NT2/D1 (cell line): Measurements from ENCODE around the gene CD8B.

Experiments used
- SUZ12 ChIP-seq: IDR thresholded peaks from 2 replicates; pipeline ENCODE4 v1.6.1; 2011; ENCODE audit not compliant: insufficient read length, insufficient read depth; ENCODE audit errors: extremely low read depth
- YY1 ChIP-seq: IDR thresholded peaks from 2 replicates; pipeline ENCODE4 v1.6.1; 2011; ENCODE audit not compliant: insufficient read length, insufficient read depth

- TF ChIP-seq YY1 (no peak), SUZ12 (no peak)
Measured at GRCh38 chr2:86791573-86791972, 70.1 kb downstream of the CD8B start.
